ENCODE measurements around the gene TBPL2.

Gene TBPL2

GRCh38 chr14:55449116-55449515 lies 8.7 kb upstream of the TBPL2 start:
- Histone ChIP-seq H3K4me2 (0 out of 22 replicates have a peak overlapping the region, but pooled peaks of 2 of the 11 experiments have one; percentile 56 to 75), H4K20me1 (no peaks in the 10 kb centered on the region), H3K27ac (no peak overlapping the region), H3K4me1 (peaks cover 24 to 57% (median 38%) of the 10 kb centered on the region in 10 experiments), H3K4me3 (no peak overlapping the region), H3K9me3 (replicated peaks in 1 of 11) (no peaks in the 10 kb centered on the region), H3K36me3 (no peaks in the 10 kb centered on the region), H3K9ac (no peak overlapping the region), H3K27me3 (no peaks in the 10 kb centered on the region)
- no peak for TF ChIP-seq Cebpa-rat (IDR thresholded peaks at IDR 0.05)

DNA sequence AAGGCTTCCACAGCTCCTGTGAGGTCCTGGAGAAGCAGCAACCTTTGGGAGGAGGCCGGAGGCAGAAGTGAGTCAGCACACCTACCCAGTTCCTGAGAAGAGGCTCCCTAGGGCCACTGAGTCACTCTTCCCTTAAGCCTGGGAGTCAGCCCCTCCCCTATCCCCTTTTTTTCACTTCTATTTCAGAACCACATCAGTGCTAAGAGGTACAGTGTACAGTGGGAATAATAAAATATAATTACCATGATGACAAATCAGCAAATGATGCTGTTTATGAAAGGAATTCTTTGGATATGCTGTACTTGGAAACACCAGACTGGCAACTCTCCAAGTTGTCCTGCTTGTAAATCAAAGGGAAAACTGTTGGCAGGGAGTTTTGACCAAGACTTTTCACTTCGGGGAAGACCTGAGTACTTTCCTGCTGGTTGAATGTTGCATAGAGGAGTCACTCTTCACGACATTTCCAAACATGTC lies 7.8 kb upstream of the TBPL2 start:
- no peaks in the 10 kb centered on the region for H4K20me1 ChIP-seq
- no peaks in the 10 kb centered on the region for H3K27me3 ChIP-seq
- no peak overlapping the region for H3K27ac ChIP-seq
- no peak overlapping the region for H3K4me3 ChIP-seq
- H3K4me2 ChIP-seq: peak overlapping the region in 8 of 11 experiments; percentile 37 to 65 (median 56); a peak in 14 of 22 replicates
- 0 out of 22 replicates have a peak overlapping the region, but pooled peaks of 1 of the 11 experiments have one; percentile 14 for H3K9ac ChIP-seq
- H3K9me3 ChIP-seq (replicated peaks in 1 of 11): no peaks in the 10 kb centered on the region
- H3K4me1 ChIP-seq: peaks cover 23 to 48% (median 34%) of the 10 kb centered on the region in 10 experiments
- no peak for TF ChIP-seq Cebpa-rat (IDR thresholded peaks at IDR 0.05)
- no peaks in the 10 kb centered on the region for H3K36me3 ChIP-seq

GRCh38 chr14:55446833-55447232 lies 6.4 kb upstream of the TBPL2 start:
- no peak overlapping the region for H3K9ac ChIP-seq
- H3K9me3 ChIP-seq (replicated peaks in 1 of 11): no peaks in the 10 kb centered on the region
- H3K36me3 ChIP-seq: no peaks in the 10 kb centered on the region
- no peaks in the 10 kb centered on the region for H4K20me1 ChIP-seq
- no peak overlapping the region for H3K4me2 ChIP-seq
- H3K4me1 ChIP-seq: peaks cover 20 to 45% (median 31%) of the 10 kb centered on the region in 10 experiments
- no peak overlapping the region for H3K27ac ChIP-seq
- no peak for TF ChIP-seq Cebpa-rat (IDR thresholded peaks at IDR 0.05)
- H3K4me3 ChIP-seq: no peak overlapping the region
- H3K27me3 ChIP-seq: no peaks in the 10 kb centered on the region

DNA sequence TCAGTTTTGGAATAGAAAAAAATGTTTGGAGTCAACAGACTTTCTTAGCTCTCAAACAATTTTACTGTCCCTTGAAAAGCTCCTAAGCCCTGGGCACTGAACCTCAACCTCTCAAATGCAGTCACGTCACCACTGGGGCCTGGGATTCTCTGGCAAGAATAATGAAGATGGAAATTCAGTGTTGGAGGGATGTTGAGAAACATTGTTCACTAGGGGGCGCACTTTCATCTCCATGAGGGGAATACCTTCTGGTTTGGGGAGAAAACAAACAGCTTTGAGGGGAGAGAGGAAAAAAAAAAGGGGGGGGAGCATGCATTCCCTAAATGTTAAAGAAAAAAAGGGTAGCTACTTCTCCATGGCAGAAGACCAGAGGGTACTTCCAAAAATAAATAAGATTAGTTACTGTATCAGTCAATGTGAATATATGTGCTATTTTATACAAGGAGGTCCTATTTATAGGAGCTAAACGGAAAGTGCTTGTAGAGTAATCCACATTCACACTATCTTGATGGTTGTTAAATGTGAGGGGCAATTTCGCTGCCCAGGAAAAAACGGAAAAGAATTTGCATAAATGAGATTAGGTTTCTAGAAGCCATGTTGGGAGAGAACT lies 5.8 kb upstream of the TBPL2 start:
- Histone ChIP-seq H3K27me3 (no peaks in the 10 kb centered on the region), H3K9me3 (replicated peaks in 1 of 11) (no peaks in the 10 kb centered on the region), H3K9ac (no peak overlapping the region), H3K27ac (no peak overlapping the region), H3K4me2 (no peak overlapping the region), H3K4me3 (no peak overlapping the region), H3K4me1 (peaks cover 14 to 39% (median 25%) of the 10 kb centered on the region in 10 experiments), H3K36me3 (no peaks in the 10 kb centered on the region), H4K20me1 (no peaks in the 10 kb centered on the region)
- TF ChIP-seq Cebpa-rat (IDR thresholded peaks at IDR 0.05): no peak

DNA sequence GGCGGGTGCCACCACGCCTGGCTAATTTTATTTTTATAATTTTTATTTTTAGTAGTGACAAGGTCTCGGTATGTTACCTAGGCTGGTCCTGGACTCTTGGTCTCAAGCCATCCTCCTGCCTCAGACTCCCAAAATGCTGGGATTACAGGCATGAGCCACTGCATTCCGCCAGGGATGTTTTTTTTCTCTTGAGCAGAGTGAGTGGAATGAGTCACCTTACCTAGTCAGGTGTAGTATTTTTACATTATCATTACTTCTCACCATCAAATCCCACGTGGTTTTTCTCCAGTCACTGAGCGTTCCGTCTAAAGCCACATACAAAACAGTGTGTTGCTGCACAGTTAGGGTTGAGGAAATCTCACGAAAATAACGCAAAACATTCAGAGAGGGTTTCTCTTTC lies 870 bp upstream of the TBPL2 start:
- no peaks in the 10 kb centered on the region for H3K4me1 ChIP-seq
- no peak overlapping the region for H3K4me2 ChIP-seq
- no peak overlapping the region for H3K27ac ChIP-seq
- no peaks in the 10 kb centered on the region; a peak in 1 of 22 replicates for H3K27me3 ChIP-seq
- no peak overlapping the region for H3K4me3 ChIP-seq
- H4K20me1 ChIP-seq: no peaks in the 10 kb centered on the region
- no peaks in the 10 kb centered on the region for H3K36me3 ChIP-seq
- H3K9ac ChIP-seq: no peak overlapping the region
- no peaks in the 10 kb centered on the region for H3K9me3 ChIP-seq (replicated peaks in 1 of 11)
- no peak for TF ChIP-seq Cebpa-rat (IDR thresholded peaks at IDR 0.05)

DNA sequence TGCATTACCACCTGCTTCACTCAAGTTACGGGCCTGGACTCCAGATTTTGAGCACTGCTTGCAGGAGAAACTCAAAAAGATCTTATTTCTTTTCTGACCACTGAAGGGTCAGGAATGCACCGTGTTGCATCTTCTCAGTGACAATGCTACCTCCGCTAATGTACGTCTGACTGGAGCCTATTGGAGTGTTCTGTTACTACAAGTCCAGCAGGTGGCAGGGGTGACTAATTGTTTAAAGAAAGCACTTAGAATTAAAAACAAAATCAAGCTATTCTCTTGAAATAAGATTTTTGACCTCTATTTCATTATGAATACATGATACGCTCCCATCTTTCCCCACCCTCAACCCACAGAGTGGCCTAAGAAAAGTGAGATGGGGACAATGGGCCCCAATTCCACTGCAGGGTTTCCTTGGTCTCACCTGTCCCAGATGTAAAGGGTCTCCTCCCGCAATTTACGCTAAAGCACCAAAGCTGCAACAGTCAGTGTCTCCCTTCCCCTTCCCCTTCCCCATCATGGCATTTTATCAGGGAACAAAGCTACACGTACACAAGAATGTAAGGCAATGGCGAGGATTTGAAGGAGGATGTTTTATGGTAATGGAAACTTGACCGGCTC lies 2.2 kb downstream of the TBPL2 start:
- H4K20me1 ChIP-seq: no peaks in the 10 kb centered on the region
- no peak overlapping the region for H3K4me3 ChIP-seq
- no peaks in the 10 kb centered on the region for H3K9me3 ChIP-seq (replicated peaks in 1 of 11)
- H3K27me3 ChIP-seq: no peaks in the 10 kb centered on the region; a peak in 1 of 22 replicates
- H3K4me1 ChIP-seq: peaks cover 9 to 14% (median 11%) of the 10 kb centered on the region in 10 experiments; a peak in 18 of 20 replicates
- TF ChIP-seq Cebpa-rat (IDR thresholded peaks at IDR 0.05): no peak
- H3K4me2 ChIP-seq: no peak overlapping the region
- H3K36me3 ChIP-seq: no peaks in the 10 kb centered on the region
- no peak overlapping the region for H3K9ac ChIP-seq
- H3K27ac ChIP-seq: no peak overlapping the region

GRCh38 chr14:55436931-55437330 lies 3.5 kb downstream of the TBPL2 start:
- Histone ChIP-seq H3K36me3 (no peaks in the 10 kb centered on the region), H3K9me3 (replicated peaks in 1 of 11) (no peaks in the 10 kb centered on the region), H3K27ac (no peak overlapping the region), H3K9ac (no peak overlapping the region), H3K27me3 (no peaks in the 10 kb centered on the region; a peak in 1 of 22 replicates), H4K20me1 (no peaks in the 10 kb centered on the region), H3K4me1 (peaks cover 9 to 16% (median 11%) of the 10 kb centered on the region in 10 experiments; a peak in 18 of 20 replicates), H3K4me3 (no peak overlapping the region), H3K4me2 (no peak overlapping the region)
- no peak for TF ChIP-seq Cebpa-rat (IDR thresholded peaks at IDR 0.05)

DNA sequence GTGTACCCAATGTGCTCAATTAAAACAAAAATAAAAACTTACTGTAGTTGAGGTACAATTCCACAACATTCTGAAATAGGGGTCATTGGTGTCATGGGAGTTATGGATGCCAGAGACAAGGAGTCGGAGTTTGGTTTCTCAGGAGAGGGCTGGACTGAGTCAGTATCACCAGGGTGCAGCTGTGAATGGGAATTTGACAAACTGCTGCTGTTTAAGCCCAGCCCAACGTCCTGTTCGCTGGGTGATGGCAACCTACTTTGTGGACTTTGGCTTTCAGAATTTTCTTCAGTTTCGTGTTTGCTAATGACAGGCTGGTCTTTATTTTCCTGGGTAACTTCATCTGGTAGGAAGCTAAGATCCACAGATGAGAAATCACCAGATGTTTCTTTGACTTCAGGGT lies 3.9 kb downstream of the TBPL2 start:
- H3K4me1 ChIP-seq: peaks cover 9 to 16% (median 11%) of the 10 kb centered on the region in 10 experiments; a peak in 18 of 20 replicates
- no peak overlapping the region for H3K4me2 ChIP-seq
- no peaks in the 10 kb centered on the region for H4K20me1 ChIP-seq
- H3K27ac ChIP-seq: no peak overlapping the region
- H3K9me3 ChIP-seq (replicated peaks in 1 of 11): no peaks in the 10 kb centered on the region
- H3K4me3 ChIP-seq: no peak overlapping the region
- no peaks in the 10 kb centered on the region for H3K36me3 ChIP-seq
- no peak overlapping the region for H3K9ac ChIP-seq
- TF ChIP-seq Cebpa-rat (IDR thresholded peaks at IDR 0.05): no peak
- no peaks in the 10 kb centered on the region; a peak in 1 of 22 replicates for H3K27me3 ChIP-seq

- Histone ChIP-seq H3K4me3 (no peak overlapping the region), H3K9ac (no peak overlapping the region), H3K27ac (no peak overlapping the region), H3K4me2 (no peak overlapping the region), H3K36me3 (no peaks in the 10 kb centered on the region), H3K4me1 (peaks cover 9 to 16% (median 11%) of the 10 kb centered on the region in 10 experiments; a peak in 18 of 20 replicates), H3K9me3 (replicated peaks in 1 of 11) (no peaks in the 10 kb centered on the region), H4K20me1 (no peaks in the 10 kb centered on the region), H3K27me3 (no peaks in the 10 kb centered on the region; a peak in 1 of 22 replicates)
- no peak for TF ChIP-seq Cebpa-rat (IDR thresholded peaks at IDR 0.05)
Measured at GRCh38 chr14:55434805-55435174, 5.6 kb downstream of the TBPL2 start.
